ENCODE measurements around the gene PHF14.

PHF14 gene

DNA sequence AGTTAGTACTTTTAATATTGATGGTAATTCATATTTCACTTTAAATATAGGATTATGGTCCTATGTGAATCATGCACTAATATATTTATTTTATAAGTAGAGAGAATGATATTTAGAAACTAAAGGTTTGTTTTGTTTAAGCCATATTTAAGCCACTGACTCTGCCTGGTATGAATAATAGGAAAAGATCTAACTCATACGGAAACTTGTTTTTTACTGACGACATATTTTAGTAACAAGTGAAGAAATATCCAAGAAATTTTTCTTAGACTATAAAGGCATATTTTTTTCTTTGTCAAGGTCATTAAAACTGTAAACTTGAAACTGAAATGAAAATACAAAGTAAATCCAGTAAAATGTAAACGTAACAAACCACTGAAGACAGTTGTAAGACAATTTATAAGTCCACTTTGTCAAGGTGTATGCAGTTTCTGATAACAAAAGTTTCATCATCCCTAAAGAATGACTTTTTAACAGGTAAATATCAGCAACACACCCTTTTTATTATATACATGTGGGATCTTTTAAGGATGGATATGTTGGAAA is 147.1 kb downstream of the PHF14 start:
- no peak for DNase-seq

DNA sequence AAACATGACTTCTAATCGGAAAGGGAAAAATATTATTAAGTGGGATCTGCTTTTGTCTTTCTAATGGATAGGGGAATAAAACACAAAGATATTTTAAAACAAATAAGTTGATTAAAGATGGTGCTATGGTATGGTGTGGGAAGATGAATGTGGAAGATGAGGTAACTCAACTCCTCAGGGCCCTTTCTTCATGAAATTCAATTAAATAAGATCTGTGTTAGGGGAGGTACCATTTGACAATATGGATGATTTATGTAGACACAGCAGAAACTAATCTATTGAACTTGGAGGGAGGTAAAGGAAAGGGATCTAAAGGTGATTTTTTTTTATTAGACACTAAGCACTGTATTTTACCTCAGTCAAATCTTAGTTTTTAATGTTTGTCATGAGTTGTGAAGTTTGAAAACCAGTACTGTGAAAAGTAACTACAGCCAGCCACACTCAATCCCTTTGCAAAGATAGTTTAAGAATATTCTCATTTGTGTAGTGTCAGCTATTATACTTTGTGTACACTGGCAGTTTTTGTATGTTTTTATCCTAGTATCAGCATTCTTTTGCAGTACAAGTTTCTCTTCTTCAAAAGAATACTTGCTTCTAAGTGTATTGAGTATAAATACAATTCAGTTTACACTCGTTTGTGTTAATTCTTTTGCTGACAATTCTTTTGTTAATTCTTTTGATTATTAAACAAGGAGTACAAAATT is 151.3 kb downstream of the PHF14 start:
- no peak for DNase-seq

DNA sequence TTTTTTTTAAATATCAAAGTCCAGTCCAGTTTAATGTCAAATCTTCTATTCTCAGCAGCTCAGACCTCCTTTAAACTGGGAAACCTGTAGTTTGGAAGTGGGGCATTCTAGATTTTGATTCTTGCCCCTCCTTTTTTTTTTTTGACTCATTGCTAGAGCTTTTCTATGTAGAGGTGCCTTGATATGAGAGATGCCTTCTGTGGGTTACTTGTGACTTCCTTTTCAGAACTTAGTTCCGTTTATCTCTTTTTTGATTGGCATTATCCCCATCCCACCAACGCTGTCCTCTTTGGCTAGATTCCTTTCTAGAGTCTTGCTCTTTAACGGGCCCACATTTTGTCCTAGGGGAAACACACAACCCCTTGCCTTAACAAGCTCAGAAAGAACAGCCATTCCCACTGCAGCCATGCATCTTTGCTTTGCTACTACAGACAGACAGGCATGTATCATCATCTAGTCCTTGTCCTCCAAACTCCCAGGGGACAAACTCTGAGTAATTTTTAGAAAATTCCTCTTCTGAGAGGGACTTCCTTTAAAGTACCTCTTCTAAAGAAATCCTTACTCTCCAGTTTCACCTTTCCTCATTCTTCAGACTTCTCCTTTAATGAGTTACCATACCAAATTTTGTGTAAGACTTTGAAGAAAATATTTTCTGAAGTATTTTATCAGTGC is 153.6 kb downstream of the PHF14 start:
- no peak for DNase-seq

DNA sequence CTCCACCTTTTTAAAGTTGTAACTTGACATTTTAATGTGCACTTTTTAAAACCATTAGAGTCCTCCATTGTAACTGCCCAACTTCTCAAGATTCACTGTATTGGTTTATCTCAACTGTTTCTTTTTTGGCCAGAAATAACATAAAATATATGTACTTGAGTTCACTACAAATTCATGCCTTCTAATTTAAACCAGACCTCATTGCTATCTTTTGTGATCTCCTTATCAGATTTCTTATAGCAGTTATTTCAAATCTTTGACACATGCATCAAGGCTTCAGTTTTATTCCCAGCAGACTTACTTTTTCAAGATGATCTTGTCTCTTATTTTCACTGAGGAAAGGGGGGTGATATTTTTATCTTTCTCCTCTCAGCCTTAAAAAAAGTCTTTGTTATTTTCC is 154.3 kb downstream of the PHF14 start:
- DNase-seq: no peak

DNA sequence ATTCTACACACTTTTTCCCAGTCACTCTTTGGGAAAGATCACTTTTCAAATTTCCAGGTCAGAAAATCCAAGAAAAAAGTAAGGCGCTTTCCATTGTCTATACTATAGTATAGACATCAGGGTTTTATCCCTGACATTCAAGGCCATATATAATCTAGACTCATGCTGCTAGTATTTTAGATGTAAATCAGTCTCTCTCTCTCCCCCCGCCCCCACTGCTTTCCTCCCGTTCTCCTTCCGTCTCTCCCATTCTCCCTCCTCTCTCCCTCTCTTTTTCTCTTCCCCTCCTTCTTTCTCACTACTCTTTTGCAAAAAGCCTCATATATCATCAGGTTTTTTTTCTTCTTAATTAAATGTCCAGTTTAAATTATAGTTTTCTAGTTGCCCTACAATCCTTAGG is 154.8 kb downstream of the PHF14 start:
- no peak for DNase-seq

DNA sequence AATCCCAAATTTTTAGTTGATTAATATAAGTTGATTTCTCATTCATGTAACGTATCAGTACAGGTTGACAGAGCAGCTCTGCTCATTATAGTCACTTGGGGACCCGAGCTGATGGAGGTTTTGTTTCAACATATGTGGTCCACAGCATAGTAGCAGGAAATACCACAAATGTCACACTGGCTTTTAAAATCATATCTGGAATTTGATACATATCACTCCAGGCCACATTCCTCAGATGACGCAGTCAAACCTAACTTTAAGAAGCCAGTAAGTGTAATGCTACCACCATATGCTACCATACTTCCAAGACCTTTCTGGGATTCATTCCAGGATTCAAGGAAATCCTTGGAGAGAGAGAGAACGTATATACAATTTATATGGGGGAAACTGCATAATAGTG is 156.3 kb downstream of the PHF14 start:
- no peak for DNase-seq

DNA sequence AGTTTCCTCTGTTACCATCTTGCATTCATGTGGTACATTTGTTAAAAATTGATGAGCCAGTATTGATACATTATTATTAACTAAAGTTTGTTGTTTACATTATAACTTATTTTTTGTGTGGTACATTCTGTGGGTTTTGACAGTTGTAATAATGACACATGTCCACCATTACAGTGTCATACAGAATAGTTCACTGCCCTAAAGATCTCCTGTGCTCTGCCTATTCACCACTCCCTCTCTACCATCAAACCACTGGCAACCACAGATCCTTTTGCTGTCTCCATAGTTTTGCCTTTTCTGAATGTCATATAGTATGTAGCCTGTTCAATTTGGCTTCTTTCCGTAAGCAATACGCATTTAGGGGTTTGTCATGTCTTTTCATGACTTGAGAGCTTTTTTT is 156.9 kb downstream of the PHF14 start:
- DNase-seq: no peak

DNA sequence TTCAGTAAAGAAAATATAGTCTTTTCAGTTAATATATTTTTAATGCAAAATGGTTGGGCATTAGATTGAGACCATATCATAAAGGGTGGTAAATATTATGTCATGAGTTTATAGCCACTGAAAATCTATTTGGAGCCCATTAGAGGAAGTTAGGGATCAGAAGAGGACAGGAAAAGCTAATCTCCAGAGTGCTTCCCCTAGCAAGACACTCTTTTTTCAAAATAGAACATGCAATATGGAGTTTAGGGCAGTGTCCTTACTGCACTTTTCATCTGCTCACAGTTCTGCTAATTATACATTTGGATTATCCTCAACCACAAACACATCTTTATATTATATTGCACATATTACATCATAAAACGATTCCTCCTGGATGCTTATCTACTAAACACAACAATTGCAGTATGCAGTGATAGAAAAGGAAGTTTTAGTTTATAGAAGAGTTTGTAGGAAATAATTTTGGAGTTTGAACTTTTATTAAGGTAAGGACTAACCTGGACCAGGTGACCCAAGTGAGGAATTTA is 159.8 kb downstream of the PHF14 start:
- DNase-seq: no peak

DNA sequence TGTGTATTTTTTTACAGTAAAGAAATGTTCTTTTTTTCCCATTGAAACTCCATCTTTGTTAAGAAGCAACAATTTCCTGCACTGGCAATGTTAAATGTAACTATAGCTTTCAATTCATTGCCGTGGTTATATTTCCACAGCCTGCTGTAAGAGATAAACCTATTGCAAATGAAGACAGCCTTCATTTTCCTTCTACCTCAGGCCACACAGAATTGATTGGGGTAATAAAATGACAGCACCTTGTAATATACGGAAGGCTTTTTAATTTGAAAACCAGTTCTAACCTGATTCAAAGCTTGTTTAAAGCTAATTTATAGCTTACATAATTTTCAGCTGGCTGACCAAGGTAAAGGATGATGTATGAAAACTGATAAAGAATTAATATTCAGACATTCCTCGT is 161.9 kb downstream of the PHF14 start:
- DNase-seq: no peak

DNA sequence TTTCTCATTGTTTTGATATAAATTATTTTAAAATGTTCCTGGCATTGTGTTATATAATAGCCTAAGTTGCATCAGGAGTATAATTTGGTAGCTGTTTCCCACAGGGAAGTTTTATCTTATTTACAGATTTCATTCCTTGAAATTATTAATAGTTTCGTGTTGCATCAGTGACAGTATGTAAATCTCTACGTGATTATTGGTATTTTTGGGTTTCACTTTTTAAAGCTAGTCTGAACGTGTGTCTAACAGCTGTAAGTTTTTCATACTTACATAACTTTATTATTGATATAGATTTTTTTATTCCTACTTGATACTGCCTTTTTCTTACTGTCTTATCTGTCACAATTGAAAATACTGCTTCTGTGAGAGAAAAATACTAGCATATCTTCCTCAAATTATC is 167.9 kb downstream of the PHF14 start:
- DNase-seq: no peak

DNA sequence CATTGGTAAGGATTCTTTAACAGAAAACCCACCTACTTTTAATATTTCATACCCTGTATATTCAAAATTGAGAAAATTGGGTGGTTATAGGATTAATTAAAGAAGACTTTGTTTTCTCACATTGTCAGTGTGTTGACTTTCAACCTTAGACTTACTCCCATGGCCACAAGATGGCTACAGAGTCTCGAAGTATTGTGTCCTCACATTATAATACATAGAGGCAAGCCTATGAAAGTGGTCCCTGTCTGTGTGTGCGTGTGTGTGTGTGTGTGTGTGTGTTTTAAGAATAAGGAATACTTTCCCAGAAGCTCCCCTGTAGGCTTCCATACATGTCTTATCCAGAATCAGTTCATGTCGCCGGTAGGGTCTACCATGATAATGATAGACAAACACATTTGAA is 180.0 kb downstream of the PHF14 start:
- DNase-seq: no peak

DNA sequence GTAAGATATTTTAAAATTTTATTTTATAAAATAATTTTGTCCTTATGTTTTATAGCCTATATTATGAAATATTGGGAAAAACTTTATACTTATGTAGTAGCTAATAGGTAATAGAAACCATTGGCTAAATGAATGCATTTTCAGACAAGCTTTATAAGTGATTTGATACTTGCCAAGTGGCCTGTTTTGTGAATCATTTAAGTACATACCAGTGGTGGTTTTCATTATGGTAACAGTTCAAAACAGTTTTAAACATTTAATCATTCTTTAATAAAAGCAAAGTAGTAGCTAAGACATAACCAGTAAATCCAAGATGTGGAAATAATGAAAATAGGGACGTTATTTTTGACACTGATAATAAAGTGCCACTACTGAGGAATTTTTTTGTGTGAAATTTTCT is 182.2 kb downstream of the PHF14 start:
- DNase-seq: no peak

DNA sequence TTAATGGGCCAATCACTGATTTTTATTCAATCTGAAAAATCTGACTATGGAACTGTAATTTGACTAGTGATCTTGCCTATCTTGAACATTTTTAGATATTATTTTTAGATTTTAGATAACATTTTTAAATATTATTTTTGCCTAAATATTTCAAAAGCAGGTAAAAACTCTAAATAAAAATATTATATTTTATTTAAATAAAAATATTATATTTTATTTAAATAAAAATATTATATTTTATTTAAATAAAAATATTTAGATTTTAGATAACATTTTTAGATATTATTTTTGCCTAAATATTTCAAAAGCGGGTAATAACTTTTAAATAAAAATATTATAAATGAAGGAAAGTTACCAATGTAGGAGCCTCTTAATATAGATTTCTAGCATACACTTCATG is 187.8 kb downstream of the PHF14 start:
- DNase-seq: no peak

DNA sequence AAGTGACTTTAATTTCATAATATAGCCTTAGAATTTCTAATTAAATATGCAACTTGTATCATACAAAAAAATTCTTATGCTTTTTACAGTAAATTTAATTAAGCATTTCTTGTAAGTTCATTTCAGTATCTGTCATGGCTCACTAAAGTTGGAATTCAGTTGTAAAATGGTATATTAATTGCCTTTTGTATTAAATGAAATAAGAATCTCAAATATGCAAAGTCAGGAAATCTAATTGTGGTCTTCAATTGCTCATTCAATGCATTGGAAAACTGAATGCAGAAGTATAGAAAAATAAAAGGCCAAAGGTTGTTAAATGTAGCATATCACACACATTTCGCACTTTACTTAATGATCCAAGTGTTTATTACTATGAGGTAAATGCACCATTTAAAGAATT is 189.5 kb downstream of the PHF14 start:
- DNase-seq: no peak

DNA sequence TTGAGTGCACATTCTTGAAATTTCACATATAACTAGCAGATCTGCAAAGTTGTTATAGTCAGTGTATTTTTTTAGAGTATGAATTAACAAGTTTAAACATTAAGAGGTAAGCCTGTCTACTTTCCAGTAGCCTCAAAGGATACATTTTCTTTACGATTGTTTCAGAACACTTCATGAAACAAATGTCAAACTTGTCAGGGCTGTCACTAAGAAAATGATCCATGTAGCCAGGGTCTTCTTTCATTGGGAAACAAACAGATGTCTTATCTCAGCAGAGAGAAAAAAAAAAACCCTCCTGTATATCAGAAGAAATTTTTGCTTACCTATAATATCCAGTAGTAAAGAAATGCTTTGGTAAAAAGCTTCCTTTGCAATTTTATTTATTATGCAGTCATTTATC is 192.4 kb downstream of the PHF14 start:
- no peak for DNase-seq

DNA sequence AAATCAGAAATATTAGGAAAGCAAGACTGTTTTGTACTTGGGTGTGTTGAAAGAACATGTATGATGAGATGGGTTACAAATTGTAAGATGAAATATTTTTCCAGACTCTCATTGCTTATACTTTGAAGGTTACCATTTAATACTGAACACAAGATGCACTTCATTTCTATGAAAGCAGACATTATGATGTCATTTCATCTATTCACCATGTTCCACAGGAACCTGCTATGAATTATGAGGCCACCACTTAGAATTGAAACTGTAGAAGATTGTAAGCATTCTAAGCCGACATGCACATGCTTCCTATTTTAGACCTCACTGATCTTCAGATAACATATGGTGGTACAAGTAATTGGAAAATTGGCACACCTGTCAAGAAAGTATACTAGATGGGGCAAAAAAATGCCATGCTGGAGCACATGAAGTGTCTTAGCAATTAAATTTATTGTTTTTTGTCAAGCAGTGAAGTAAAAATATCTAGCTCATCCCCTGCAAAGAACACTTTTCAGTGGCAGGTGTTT is 195.0 kb downstream of the PHF14 start:
- DNase-seq: no peak

DNA sequence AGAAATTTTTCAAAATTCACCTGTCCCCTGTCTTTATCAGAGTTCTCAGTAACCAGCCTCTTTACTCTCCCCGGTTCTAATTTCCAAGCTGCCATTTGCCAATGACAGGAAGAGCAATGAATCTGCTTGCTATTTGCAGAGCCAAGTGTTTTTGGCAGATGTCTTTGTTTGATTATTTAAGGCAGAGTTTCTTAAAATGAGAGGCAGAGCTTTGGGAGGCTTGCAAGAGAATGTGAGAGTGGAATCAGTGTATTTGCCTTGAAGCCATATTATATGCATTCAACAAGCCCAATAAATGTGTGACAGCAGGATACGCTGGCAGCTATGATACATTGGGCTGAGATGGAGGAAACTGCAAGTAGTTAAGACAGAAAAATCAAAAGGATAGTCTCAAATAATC is 196.5 kb downstream of the PHF14 start:
- DNase-seq: no peak

DNA sequence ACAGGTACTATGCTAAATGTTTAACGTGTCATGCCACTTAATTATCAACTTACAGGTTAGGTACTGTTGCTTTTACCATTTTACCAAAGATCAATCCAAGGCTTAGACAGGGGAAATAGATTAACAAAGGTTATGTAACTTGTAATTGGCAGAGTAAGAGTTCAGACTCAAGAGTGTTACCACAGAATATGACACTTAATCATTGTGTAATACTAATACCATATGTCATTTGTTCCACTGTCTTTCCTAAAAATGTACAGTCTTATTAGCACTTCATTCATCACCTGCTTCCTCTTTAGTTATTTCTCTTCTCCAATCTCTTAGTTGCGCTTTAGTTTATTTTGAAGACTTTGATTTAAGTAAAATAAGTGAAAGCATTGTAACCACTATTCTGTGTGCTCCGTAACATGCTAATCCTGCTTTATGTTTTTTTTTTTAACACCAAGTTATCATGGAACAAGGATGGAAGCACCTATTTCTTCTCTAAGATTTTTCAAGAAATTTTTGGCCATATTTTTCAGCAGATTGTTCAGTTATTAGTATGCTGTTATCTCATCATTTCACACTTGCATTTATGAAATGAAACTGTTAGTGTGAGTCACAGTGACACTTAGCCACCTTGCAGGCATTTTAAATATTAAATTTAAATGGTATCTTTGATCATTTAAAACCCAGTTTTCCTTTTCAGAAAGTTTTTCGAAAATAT is 197.3 kb downstream of the PHF14 start:
- no peak for DNase-seq

DNA sequence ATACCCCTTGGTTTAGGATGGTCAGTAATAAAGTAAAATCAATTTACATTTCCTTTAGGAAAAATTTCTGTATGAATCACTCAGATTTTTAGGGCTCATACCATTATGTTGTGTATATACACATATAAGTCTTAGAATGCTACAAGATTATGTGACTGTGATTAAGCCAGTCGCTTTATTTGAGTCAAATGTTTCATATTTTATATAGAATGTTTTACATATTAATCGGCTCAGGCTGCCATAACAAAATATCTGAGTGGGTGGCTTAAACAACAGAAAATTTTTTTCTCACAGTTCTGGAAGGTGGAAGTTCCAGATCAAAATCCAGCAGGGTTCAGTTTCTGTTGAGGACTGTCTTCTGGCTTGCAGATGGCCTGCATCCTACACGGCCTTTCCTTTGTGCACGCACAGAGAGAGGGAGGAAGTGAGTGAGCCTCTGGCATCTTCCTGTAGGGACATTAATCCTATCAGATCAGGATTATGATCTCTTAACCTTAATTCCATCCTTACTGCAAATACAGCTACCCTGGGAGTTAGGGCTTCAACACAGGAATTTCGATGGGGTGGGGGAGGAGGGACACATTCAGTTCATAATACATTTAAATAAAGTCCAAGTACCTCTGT is 198.0 kb downstream of the PHF14 start:
- DNase-seq: no peak

DNA sequence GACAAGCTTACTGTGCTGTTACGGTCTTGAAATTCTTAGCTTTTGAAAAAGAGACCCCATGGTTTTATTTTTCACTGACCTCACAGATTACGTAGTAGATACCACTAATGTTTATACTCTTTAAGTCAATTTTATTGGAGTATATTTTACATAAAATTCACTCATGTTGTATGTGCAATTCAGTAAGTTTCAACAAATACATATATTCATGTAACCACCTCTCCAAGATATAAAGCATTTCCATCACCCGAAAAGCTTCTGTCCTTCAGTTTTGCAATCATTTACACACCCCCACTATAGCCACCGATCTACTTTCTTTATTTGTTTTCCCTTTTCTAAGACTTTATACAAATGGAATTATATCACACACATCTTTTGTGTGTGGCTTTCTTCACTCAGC is 199.2 kb downstream of the PHF14 start:
- DNase-seq: no peak

DNA sequence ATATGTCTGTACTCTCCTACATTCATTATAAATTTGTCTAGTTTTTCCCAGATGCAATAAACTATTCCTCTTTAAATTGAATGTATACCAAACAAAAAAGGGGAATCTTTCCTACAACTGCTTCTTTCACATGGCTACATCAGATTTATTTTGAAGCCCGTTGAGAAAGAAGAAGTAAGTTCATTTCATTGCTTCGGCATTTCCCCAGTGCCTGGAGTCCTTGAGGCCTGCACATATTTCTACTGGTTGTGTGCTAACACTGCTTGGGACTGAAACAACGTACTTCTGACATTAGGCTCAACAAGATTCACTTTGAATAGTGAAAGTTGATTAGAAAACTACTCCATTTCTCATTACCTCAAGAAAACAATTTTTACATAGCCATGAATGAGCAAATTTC is 201.7 kb downstream of the PHF14 start:
- DNase-seq: no peak

DNA sequence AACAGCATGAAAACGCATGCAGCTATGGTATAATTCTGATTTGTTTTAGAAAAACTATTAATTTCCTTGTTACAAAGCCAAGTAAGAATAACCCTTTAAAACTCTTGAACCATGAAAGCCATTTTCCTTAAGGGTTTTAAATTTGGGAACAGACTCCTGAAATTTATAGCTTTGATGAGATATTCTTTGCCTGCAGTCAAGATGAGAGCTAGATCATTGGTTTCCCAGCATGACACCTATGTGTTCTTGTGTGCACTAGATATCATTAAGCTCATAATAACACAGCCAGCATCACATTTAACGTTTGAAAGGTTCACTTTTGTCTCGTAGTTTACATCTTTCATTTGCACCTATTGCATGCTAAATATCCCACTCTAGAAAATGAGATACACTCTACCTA is 202.2 kb downstream of the PHF14 start:
- no peak for DNase-seq

DNA sequence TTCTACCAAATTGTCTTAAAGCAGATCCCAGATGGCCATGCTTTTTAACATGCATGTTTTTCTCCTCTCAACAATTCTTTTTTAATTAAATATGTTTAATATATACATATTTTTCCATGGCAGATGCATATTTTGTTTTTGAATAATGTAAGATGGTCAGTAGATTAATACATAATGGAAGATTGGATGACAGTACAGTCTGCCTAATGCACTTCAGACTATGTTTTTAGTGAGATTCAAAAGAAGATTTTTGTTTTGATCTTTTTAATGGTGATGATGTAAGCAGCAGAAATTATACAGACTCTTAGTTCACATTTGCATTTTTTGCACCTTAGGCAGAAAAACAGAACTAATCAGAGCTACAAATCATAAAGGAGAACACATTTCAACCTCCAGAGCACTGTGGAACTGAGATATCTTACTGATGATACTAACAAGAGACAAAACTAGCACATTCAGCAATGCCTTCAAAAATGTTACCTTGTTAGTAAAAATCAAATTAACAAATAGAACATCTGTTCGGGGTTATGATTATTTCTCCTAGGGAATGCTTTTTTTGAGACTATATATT is 203.4 kb downstream of the PHF14 start:
- DNase-seq: no peak

Data from GDM1 (cell line).